HG03521 (cell line): ENCODE data around the gene TMEM240.
"Not testable (repeated sequence)": the region's sequence is repeated elsewhere in the genome, so short reads cannot be mapped to it uniquely, and the experiment has no call there.

ENCODE experiments used
- ATAC-seq: cut with Tn5 transposase; IDR thresholded peaks from one replicate; pipeline ENCODE4 v1.9.1; 2021; ENCODE audit warnings: mild to moderate bottlenecking, moderate library complexity; ENCODE audit not compliant: unreplicated experiment

TMEM240 gene

GRCh38 chr1:1541956-1542765 is 1.7 kb upstream of the TMEM240 start:
- no peak for ATAC-seq

- ATAC-seq = no peak
Observed at GRCh38 chr1:1540818-1541628, 599 bp upstream of the TMEM240 start.

GRCh38 chr1:1539310-1540089 is 924 bp downstream of the TMEM240 start:
- no peak for ATAC-seq

- ATAC-seq = no peak
Observed at GRCh38 chr1:1538989-1539309, 1.5 kb downstream of the TMEM240 start.

GRCh38 chr1:1538334-1538733 is 2.1 kb downstream of the TMEM240 start:
- no peak for ATAC-seq

GRCh38 chr1:1537626-1538250 is 2.7 kb downstream of the TMEM240 start:
- no peak for ATAC-seq

- ATAC-seq = no peak
Observed at GRCh38 chr1:1536938-1537546, 3.4 kb downstream of the TMEM240 start.

- no peak for ATAC-seq
Observed at GRCh38 chr1:1536019-1536937, 4.1 kb downstream of the TMEM240 start.

- no peak for ATAC-seq
Observed at GRCh38 chr1:1535201-1536018, 5.0 kb downstream of the TMEM240 start.

GRCh38 chr1:1534401-1535154 is 5.8 kb downstream of the TMEM240 start:
- ATAC-seq = no peak

GRCh38 chr1:1533894-1534291 is 6.5 kb downstream of the TMEM240 start:
- not testable (repeated sequence) for ATAC-seq

- ATAC-seq = not testable (repeated sequence)
Observed at GRCh38 chr1:1533176-1533893, 7.1 kb downstream of the TMEM240 start.

GRCh38 chr1:1531947-1532346 is 8.5 kb downstream of the TMEM240 start:
- no peak for ATAC-seq

- ATAC-seq = no peak
Observed at GRCh38 chr1:1529936-1530335, 10.5 kb downstream of the TMEM240 start.

GRCh38 chr1:1529321-1529720 is 11.1 kb downstream of the TMEM240 start:
- ATAC-seq = no peak

- no peak for ATAC-seq
Observed at GRCh38 chr1:1528301-1529267, 11.8 kb downstream of the TMEM240 start.
